H9 (cell line): ENCODE results near the gene SMC4. TPM values are rescaled to one million over a fixed set of nuclear protein-coding genes. Genes with fewer than 3 reads are reported as not detected.

Source experiments
- DNase-seq: peaks from one replicate; pipeline ENCODE4 v3.0.0-alpha.2; 2017
- H2AFZ ChIP-seq: one replicate; pipeline ENCODE4 v1.6.1; 2013; ENCODE audit warnings: mild to moderate bottlenecking, low read length, control low read depth, moderate library complexity
- H2AK5ac ChIP-seq: 2 replicates; pipeline ENCODE4 v1.6.1; 2013; ENCODE audit warnings: low read length, control low read depth, mixed read lengths; ENCODE audit not compliant: insufficient read length
- H2BK120ac ChIP-seq: one replicate; pipeline ENCODE4 v1.6.1; 2013; ENCODE audit warnings: low read depth, mild to moderate bottlenecking, low read length, control low read depth, inconsistent platforms; ENCODE audit not compliant: poor library complexity, severe bottlenecking
- H2BK12ac ChIP-seq: 2 replicates; pipeline ENCODE4 v1.6.1; 2013; ENCODE audit warnings: low read length, control low read depth, mixed read lengths, low read depth; ENCODE audit not compliant: insufficient read length
- H2BK15ac ChIP-seq: 2 replicates; pipeline ENCODE4 v1.6.1; 2013; ENCODE audit warnings: low read depth, low read length, control low read depth
- H2BK20ac ChIP-seq: one replicate; pipeline ENCODE4 v1.6.1; 2013; ENCODE audit warnings: low read depth, mild to moderate bottlenecking, low read length, control low read depth, inconsistent platforms; ENCODE audit not compliant: poor library complexity, severe bottlenecking
- H2BK5ac ChIP-seq: 2 replicates; pipeline ENCODE4 v1.6.1; 2013; ENCODE audit warnings: low read length, control low read depth, mixed read lengths; ENCODE audit not compliant: insufficient read length
- H3K14ac ChIP-seq: 2 replicates; pipeline ENCODE4 v1.6.1; 2013; ENCODE audit warnings: low read length, control low read depth; ENCODE audit not compliant: insufficient read depth
- H3K18ac ChIP-seq: 2 replicates; pipeline ENCODE4 v1.6.1; 2013; ENCODE audit warnings: low read depth, mild to moderate bottlenecking, mixed read lengths, low read length, control low read depth; ENCODE audit not compliant: insufficient read length
- H3K23ac ChIP-seq: 2 replicates; pipeline ENCODE4 v1.6.1; 2013; ENCODE audit warnings: low read length, control low read depth, mixed read lengths, low read depth; ENCODE audit not compliant: insufficient read length
- H3K23me2 ChIP-seq: 2 replicates; pipeline ENCODE4 v1.6.1; 2013; ENCODE audit warnings: low read depth, mild to moderate bottlenecking, mixed read lengths, low read length, control low read depth; ENCODE audit not compliant: insufficient read length, poor library complexity, severe bottlenecking
- H3K27ac ChIP-seq: 2 replicates; pipeline ENCODE4 v1.5.1; 2013; ENCODE audit warnings: low read length, control low read depth, mixed read lengths, low read depth; ENCODE audit not compliant: insufficient read length
- H3K27me3 ChIP-seq: 2 replicates; pipeline ENCODE4 v1.6.1; 2013; ENCODE audit warnings: low read length, control low read depth, inconsistent platforms; ENCODE audit not compliant: insufficient read depth
- H3K4ac ChIP-seq: 2 replicates; pipeline ENCODE4 v1.6.1; 2013; ENCODE audit warnings: low read depth, mild to moderate bottlenecking, control low read depth, inconsistent platforms, low read length, moderate library complexity
- H3K4me1 ChIP-seq: 2 replicates; pipeline ENCODE4 v1.6.1; 2013; ENCODE audit warnings: low read length, control low read depth, inconsistent platforms; ENCODE audit not compliant: insufficient read depth
- H3K4me2 ChIP-seq: 2 replicates; pipeline ENCODE4 v1.6.1; 2013; ENCODE audit warnings: low read length, control low read depth, mixed read lengths; ENCODE audit not compliant: insufficient read length, insufficient read depth
- H3K56ac ChIP-seq: 2 replicates; pipeline ENCODE4 v1.6.1; 2013; ENCODE audit warnings: low read depth, mild to moderate bottlenecking, mixed read lengths, low read length, control low read depth; ENCODE audit not compliant: insufficient read length
- H3K79me1 ChIP-seq: 2 replicates; pipeline ENCODE4 v1.6.1; 2013; ENCODE audit warnings: low read depth, mild to moderate bottlenecking, moderate library complexity, low read length, control low read depth, inconsistent platforms; ENCODE audit not compliant: insufficient read depth, poor library complexity, severe bottlenecking
- H3K79me2 ChIP-seq: 2 replicates; pipeline ENCODE4 v1.6.1; 2013; ENCODE audit warnings: low read length, control low read depth, inconsistent platforms; ENCODE audit not compliant: insufficient read depth
- H3K9ac ChIP-seq: 2 replicates; pipeline ENCODE4 v1.6.1; 2013; ENCODE audit warnings: low read length, control low read depth, mixed read lengths; ENCODE audit not compliant: insufficient read length; ENCODE audit errors: extremely low read depth
- H3K9me3 ChIP-seq: one replicate; pipeline ENCODE4 v1.6.1; 2013; ENCODE audit warnings: low read depth, low read length, inconsistent platforms; ENCODE audit not compliant: control insufficient read depth
- H3T11ph ChIP-seq: one replicate; pipeline ENCODE4 v1.6.1; 2013; ENCODE audit warnings: mild to moderate bottlenecking, low read length, control low read depth, inconsistent platforms
- H4K20me1 ChIP-seq: one replicate; pipeline ENCODE4 v1.6.1; 2013; ENCODE audit not compliant: control insufficient read depth, insufficient read length, insufficient read depth
- H4K5ac ChIP-seq: 2 replicates; pipeline ENCODE4 v1.6.1; 2013; ENCODE audit warnings: low read depth, mild to moderate bottlenecking, mixed read lengths, low read length, control low read depth; ENCODE audit not compliant: insufficient read length
- H4K8ac ChIP-seq: replicated peaks from 2 replicates; pipeline ENCODE4 v1.6.1; 2013; ENCODE audit warnings: low read length, control low read depth, mixed read lengths, low read depth; ENCODE audit not compliant: insufficient read length
- H4K91ac ChIP-seq: 2 replicates; pipeline ENCODE4 v1.6.1; 2013; ENCODE audit warnings: low read depth, mild to moderate bottlenecking, moderate library complexity, mixed read lengths, low read length, control low read depth; ENCODE audit not compliant: insufficient read length
- H3K27ac Mint-ChIP-seq, 3 experiments: 2 replicates in 2 of 3; 3 replicates in 1 of 3; pipeline ENCODE4 v1.8.0; 2020 to 2021; ENCODE audit warnings: mixed read lengths in 3 of 3, mild to moderate bottlenecking in 1 of 3, moderate library complexity in 1 of 3
- H3K27me3 Mint-ChIP-seq: 2 replicates; pipeline ENCODE4 v1.8.0; 2021; ENCODE audit warnings: low read depth, mild to moderate bottlenecking, moderate library complexity, mixed read lengths
- H3K36me3 Mint-ChIP-seq, 3 experiments: 2 replicates in 2 of 3; 3 replicates in 1 of 3; pipeline ENCODE4 v1.8.0; 2020 to 2021; ENCODE audit warnings: low read depth in 3 of 3, mixed read lengths in 3 of 3; ENCODE audit not compliant: insufficient read depth in 1 of 3
- H3K4me1 Mint-ChIP-seq, 2 experiments: 2 replicates each; pipeline ENCODE4 v1.8.0; 2020; ENCODE audit warnings: mixed read lengths in 2 of 2
- H3K4me3 Mint-ChIP-seq, 2 experiments: 2 replicates in 1 of 2; 3 replicates in 1 of 2; pipeline ENCODE4 v1.8.0; 2020 to 2021; ENCODE audit warnings: mild to moderate bottlenecking in 2 of 2, mixed read lengths in 2 of 2, moderate library complexity in 1 of 2
- H3K9me3 Mint-ChIP-seq, 2 experiments: 2 replicates in 1 of 2; 3 replicates in 1 of 2; pipeline ENCODE4 v1.8.0; 2020; ENCODE audit warnings: mild to moderate bottlenecking in 2 of 2, mixed read lengths in 2 of 2, moderate library complexity in 1 of 2
- WGBS: extraction: QIAGEN DNeasy Blood & Tissue Kit; methylation state at CpG from one replicate; pipeline ENCODE4 v1.1.7; 2013; ENCODE audit warnings: missing lambda C conversion rate, low lambda C conversion rate, mixed read lengths; ENCODE audit not compliant: insufficient read length; ENCODE audit errors: extremely low coverage; 5-methylcytosine and 5-hydroxymethylcytosine counted together
- total RNA-seq: library from RNA; stranded (reverse); gene quantifications from 2 replicates; pipeline ENCODE4 v1.2.1, GENCODE V29; 2021
- TF ChIP-seq, protein P1 (sequence below): fragments of 200-600 bp; sonication (generic); conservative IDR thresholded peaks from 3 replicates; pipeline ENCODE4 v1.8.0; 2021; ENCODE audit warnings: antibody characterized with exemption, mild to moderate bottlenecking

Gene SMC4
- total RNA-seq, 1 experiment from 2014 or later, result 130 TPM

GRCh38 chr3:160471892-160472291 lies 72.4 kb downstream of the SMC4 start:
- Mint-ChIP-seq H3K4me3 (no peak overlapping the region), H3K4me1 (no peaks in the 10 kb centered on the region)
- H3K56ac ChIP-seq, result no peak overlapping the region

More at GRCh38 chr3:160471892-160472291, 72.4 kb downstream of the SMC4 start:
- peaks cover 12% of the 10 kb centered on the region for H3K27me3 Mint-ChIP-seq
- H4K5ac ChIP-seq, result no peak overlapping the region
- H2AK5ac ChIP-seq, result no peak overlapping the region
- peaks cover 7 to 17% (median 14%) of the 10 kb centered on the region in 3 experiments for H3K36me3 Mint-ChIP-seq
- no peak overlapping the region for H3K18ac ChIP-seq
- H3K79me1 ChIP-seq, result no peaks in the 10 kb centered on the region
- H3K27ac Mint-ChIP-seq, result no peak overlapping the region
- H2BK12ac ChIP-seq, result no peak overlapping the region
- no peaks in the 10 kb centered on the region for H4K20me1 ChIP-seq
- no peak overlapping the region for H3K14ac ChIP-seq
- no peak overlapping the region for H3T11ph ChIP-seq
- H3K23me2 ChIP-seq, result no peaks in the 10 kb centered on the region
- no peaks in the 10 kb centered on the region for H3K27me3 ChIP-seq
- H3K9me3 ChIP-seq, result peaks cover 7% of the 10 kb centered on the region
- no peak overlapping the region for H3K23ac ChIP-seq
- TF ChIP-seq, protein P1, sequence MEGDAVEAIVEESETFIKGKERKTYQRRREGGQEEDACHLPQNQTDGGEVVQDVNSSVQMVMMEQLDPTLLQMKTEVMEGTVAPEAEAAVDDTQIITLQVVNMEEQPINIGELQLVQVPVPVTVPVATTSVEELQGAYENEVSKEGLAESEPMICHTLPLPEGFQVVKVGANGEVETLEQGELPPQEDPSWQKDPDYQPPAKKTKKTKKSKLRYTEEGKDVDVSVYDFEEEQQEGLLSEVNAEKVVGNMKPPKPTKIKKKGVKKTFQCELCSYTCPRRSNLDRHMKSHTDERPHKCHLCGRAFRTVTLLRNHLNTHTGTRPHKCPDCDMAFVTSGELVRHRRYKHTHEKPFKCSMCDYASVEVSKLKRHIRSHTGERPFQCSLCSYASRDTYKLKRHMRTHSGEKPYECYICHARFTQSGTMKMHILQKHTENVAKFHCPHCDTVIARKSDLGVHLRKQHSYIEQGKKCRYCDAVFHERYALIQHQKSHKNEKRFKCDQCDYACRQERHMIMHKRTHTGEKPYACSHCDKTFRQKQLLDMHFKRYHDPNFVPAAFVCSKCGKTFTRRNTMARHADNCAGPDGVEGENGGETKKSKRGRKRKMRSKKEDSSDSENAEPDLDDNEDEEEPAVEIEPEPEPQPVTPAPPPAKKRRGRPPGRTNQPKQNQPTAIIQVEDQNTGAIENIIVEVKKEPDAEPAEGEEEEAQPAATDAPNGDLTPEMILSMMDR, result no peak
- H2BK120ac ChIP-seq, result no peak overlapping the region
- no peak overlapping the region for H2BK20ac ChIP-seq
- H3K4me1 ChIP-seq, result no peaks in the 10 kb centered on the region
- no peak for DNase-seq
- no peak overlapping the region for H2BK15ac ChIP-seq
- no peak overlapping the region for H3K4ac ChIP-seq
- H3K79me2 ChIP-seq, result no peaks in the 10 kb centered on the region
- no peak overlapping the region for H4K91ac ChIP-seq
- no peak overlapping the region for H3K9ac ChIP-seq
- no peak overlapping the region for H3K4me2 ChIP-seq
- H4K8ac ChIP-seq, result no peak overlapping the region
- no peak overlapping the region for H2AFZ ChIP-seq
- no peak overlapping the region for H3K27ac ChIP-seq
- H2BK5ac ChIP-seq, result no peak overlapping the region
- H3K9me3 Mint-ChIP-seq, result peaks cover 16 to 24% of the 10 kb centered on the region in 2 experiments
- WGBS, result no CpG with 5 or more reads among the region's 2 CpGs
